Activated CD8-positive, alpha-beta T cell treated with anti-CD3 and anti-CD28 coated beads for 36 hours (primary cell): ENCODE data around the gene PDE3B. TPM values are rescaled to one million over a fixed set of nuclear protein-coding genes. Genes with fewer than 3 reads are reported as not detected.
"Not testable (repeated sequence)": the region's sequence is repeated elsewhere in the genome, so short reads cannot be mapped to it uniquely, and the experiment has no call there.

Source experiments
- ATAC-seq: fragments of 200-7000 bp; cut with Tn5 transposase; one replicate; pipeline ENCODE4 v1.10.0; 2021; ENCODE audit warnings: mild to moderate bottlenecking, moderate library complexity
- CTCF ChIA-PET: fragments of 350-600 bp; sonication (Branson Sonifier 250); formaldehyde crosslinking; loops from one replicate; lab custom pipeline; 2021; ENCODE audit warnings: antibody characterized with exemption; lab: Charles Lee
- POLR2A ChIA-PET: fragments of 350-600 bp; sonication (Branson Sonifier 250); formaldehyde crosslinking; loops from one replicate; lab custom pipeline; 2021; ENCODE audit warnings: antibody characterized with exemption; lab: Charles Lee
- DNase-seq: peaks from one replicate; pipeline ENCODE4 v3.0.0-alpha.2; 2020
- H3K27ac Mint-ChIP-seq: one replicate; pipeline ENCODE4 v1.8.0; 2021; ENCODE audit warnings: mild to moderate bottlenecking, mixed read lengths
- H3K27me3 Mint-ChIP-seq: one replicate; pipeline ENCODE4 v1.8.0; 2021; ENCODE audit warnings: mixed read lengths
- H3K36me3 Mint-ChIP-seq: one replicate; pipeline ENCODE4 v1.8.0; 2021; ENCODE audit warnings: low read depth, mixed read lengths
- H3K4me1 Mint-ChIP-seq: one replicate; pipeline ENCODE4 v1.8.0; 2021; ENCODE audit warnings: low read depth, mixed read lengths
- H3K4me3 Mint-ChIP-seq: one replicate; pipeline ENCODE4 v1.8.0; 2021; ENCODE audit warnings: mild to moderate bottlenecking, moderate library complexity, mixed read lengths
- H3K9me3 Mint-ChIP-seq: one replicate; pipeline ENCODE4 v1.8.0; 2021; ENCODE audit warnings: mixed read lengths
- CTCF ChIP-seq: fragments of 200-600 bp; IDR thresholded peaks from one replicate; pipeline ENCODE4 v1.8.0; 2022; ENCODE audit warnings: antibody characterized with exemption, mild to moderate bottlenecking
- intact Hi-C: fragments of 100-400 bp; cut with micrococcal nuclease; formaldehyde crosslinking; loops from one replicate; pipeline ENCODE4 v1.10.0; 2022
- total RNA-seq, 2 experiments: library from RNA; stranded (reverse); gene quantifications; one replicate each; pipeline ENCODE4 v1.2.3, GENCODE V29; 2021

The PDE3B gene
- total RNA-seq, 2 experiments from 2014 or later = 42.3 to 43.1 TPM

GRCh38 chr11:14702760-14703159 lies 59.2 kb downstream of the PDE3B start:
- Mint-ChIP-seq H3K27ac (peak overlapping the region; percentile 42), H3K4me1 (peaks cover 42% of the 10 kb centered on the region), H3K27me3 (no peaks in the 10 kb centered on the region), H3K4me3 (no peak overlapping the region), H3K9me3 (peaks cover 39% of the 10 kb centered on the region), H3K36me3 (peaks cover 49% of the 10 kb centered on the region)
- ChIA-PET CTCF (no interaction called here), POLR2A (no interaction called here)
- no peak for TF ChIP-seq CTCF
- intact Hi-C loops = no loop called here
- ATAC-seq = no peak
- DNase-seq = no peak

- CTCF ChIA-PET = no interaction called here
- POLR2A ChIA-PET = no interaction called here
- Mint-ChIP-seq H3K36me3 (peaks cover 56% of the 10 kb centered on the region), H3K4me3 (no peak overlapping the region), H3K4me1 (peaks cover 43% of the 10 kb centered on the region), H3K27me3 (no peaks in the 10 kb centered on the region), H3K27ac (no peak overlapping the region), H3K9me3 (peaks cover 45% of the 10 kb centered on the region)
- no peak for TF ChIP-seq CTCF
- DNase-seq (no peak), ATAC-seq (no peak)
- intact Hi-C loops = no loop called here
Observed at GRCh38 chr11:14703731-14704130, 60.1 kb downstream of the PDE3B start.

- Mint-ChIP-seq H3K36me3 (peaks cover 69% of the 10 kb centered on the region), H3K4me1 (peaks cover 46% of the 10 kb centered on the region), H3K27ac (no peak overlapping the region), H3K4me3 (no peak overlapping the region), H3K9me3 (peaks cover 56% of the 10 kb centered on the region), H3K27me3 (no peaks in the 10 kb centered on the region)
- DNase-seq (no peak), ATAC-seq (no peak)
- intact Hi-C loops = no loop called here
- POLR2A ChIA-PET = no interaction called here
- CTCF ChIA-PET = no interaction called here
- TF ChIP-seq CTCF = no peak
Observed at GRCh38 chr11:14705067-14705466, 61.5 kb downstream of the PDE3B start.

- H3K9me3 Mint-ChIP-seq = peaks cover 22% of the 10 kb centered on the region
- CTCF ChIA-PET = interaction anchor here (0.8 kb wide), 1 partner anchor 91 kb away, joined by 3 read pairs; no protein-coding TSS in a partner anchor
- peaks cover 41% of the 10 kb centered on the region for H3K4me1 Mint-ChIP-seq
- DNase-seq (peak; percentile 48), ATAC-seq (peak; percentile 80)
- peak overlapping the region; percentile 90 for H3K27ac Mint-ChIP-seq
- peaks cover 40% of the 10 kb centered on the region for H3K36me3 Mint-ChIP-seq
- POLR2A ChIA-PET = no interaction called here
- no peaks in the 10 kb centered on the region for H3K27me3 Mint-ChIP-seq
- H3K4me3 Mint-ChIP-seq = peak overlapping the region; percentile 28
- intact Hi-C loops = no loop called here
- TF ChIP-seq CTCF = no peak
Observed at GRCh38 chr11:14713496-14714244, 70.1 kb downstream of the PDE3B start.

GRCh38 chr11:14715669-14716068 lies 72.1 kb downstream of the PDE3B start:
- DNase-seq, H3K27ac Mint-ChIP-seq, ATAC-seq, CTCF ChIA-PET, H3K9me3 Mint-ChIP-seq, POLR2A ChIA-PET, H3K4me3 Mint-ChIP-seq, intact Hi-C loops, H3K27me3 Mint-ChIP-seq: not testable (repeated sequence)
- Mint-ChIP-seq H3K4me1 (peaks cover 23% of the 10 kb centered on the region), H3K36me3 (peaks cover 22% of the 10 kb centered on the region)
